HL-60/S4 treated with phorbol 12-myristate 13-acetate at 8.2 ng/mL for 4 days and 3 days (cell line): ENCODE results near the gene CACNA1I.

Source experiments
- in situ Hi-C: fragments of 300-500 bp; cut with MboI; formaldehyde crosslinking; loops from 2 replicates; pipeline ENCODE4 v1.15.0; 2022; ENCODE audit warnings: low sequenced_read_pairs

CACNA1I gene

DNA sequence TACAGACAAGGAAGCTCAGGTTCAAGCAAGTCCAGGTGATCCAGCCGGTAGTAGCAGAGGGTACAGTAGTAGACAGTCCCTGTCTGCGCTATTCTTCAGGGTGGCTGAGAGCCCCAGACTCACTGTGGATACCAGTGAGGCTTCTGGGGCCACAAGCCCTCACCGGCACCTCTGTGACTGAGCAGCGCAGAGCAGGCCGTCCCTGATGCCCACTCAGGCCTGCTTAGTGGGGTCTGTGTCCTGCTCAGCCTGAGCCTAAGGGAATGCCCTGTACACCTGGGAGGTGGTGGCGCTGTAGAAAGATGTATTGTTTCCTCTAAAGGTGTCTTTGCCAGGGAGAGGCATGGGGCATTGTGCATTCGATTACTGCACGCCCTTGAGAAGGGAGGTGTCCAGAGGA lies 143.8 kb downstream of the CACNA1I start:
- in situ Hi-C loops, result no loop called here

DNA sequence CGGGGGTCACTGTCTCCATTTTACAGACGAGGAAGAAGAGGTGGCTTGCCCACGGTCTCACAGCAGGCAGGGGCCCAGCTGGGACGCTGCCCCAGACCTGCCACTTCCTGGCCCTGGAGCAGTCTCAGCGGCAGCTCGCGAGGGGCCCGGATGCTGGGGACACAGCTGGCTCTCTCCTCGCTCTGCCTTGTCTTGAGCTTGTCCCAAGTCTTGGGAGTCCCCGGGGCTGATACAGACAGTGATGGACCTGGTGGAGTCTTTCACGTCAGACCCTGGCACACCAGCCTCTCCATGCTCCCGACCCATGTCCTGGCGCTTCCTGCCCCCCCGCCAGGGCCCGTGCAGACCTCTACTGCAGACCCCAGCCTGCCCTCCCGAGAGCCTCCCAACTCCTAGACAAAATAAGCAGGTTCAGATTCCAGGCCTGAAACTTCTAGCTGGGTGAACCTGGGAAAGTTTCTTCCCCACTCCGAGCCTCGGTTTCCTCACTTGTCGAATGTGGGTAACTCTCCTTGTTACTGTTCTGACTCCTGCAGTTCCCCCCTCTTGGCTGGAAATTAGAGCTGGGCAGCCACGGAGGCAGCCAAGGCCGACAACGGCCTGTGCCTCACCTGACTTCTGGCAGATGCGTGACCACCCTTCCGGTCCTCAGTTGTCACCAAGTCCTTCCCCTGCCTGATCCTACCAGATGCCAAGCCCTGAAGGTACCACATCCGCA lies 145.4 kb downstream of the CACNA1I start:
- in situ Hi-C loops, result no loop called here

DNA sequence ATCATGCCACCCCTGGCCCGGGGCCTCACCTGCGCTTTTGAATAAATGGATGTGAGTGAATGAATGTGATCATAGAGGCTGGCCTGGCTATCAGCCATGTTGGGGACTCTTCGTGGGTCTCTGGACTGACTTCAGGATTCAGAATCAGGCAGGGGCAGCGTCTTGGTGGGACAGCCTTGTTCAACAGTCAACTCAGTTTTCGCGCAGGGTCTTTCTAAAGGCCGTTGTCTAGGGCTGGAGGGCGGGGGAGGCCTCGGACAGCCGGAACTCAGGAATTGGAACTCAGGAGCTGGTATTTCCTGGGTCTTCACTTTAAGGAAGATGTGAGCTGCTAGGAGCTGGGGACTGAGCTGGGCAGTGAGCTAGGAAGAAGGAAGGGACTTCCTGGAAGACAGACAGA lies 146.0 kb downstream of the CACNA1I start:
- in situ Hi-C loops, result no loop called here

GRCh38 chr22:39717099-39717498 lies 146.5 kb downstream of the CACNA1I start:
- in situ Hi-C loops, result no loop called here

DNA sequence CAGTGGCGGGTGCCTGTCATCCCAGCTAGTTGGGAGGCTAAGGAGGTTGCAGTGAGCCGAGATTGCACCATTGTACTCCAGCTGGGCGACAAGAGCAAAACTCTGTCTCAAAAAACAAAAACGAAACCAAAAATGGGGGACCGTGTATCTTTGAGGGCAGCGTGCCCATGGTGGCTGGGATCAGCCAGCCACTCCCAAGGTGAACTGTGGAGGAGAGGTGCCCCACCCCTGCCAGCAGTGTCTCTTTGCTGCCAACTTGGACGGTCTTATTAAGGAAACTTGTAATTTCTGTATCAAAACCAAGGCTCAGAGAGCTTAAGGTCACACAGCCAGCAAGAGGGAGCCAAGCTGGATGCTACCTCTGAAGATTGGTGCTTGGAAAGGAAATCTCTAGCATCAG lies 147.7 kb downstream of the CACNA1I start:
- in situ Hi-C loops, result no loop called here

GRCh38 chr22:39718921-39719475 lies 148.4 kb downstream of the CACNA1I start:
- in situ Hi-C loops, result no loop called here

DNA sequence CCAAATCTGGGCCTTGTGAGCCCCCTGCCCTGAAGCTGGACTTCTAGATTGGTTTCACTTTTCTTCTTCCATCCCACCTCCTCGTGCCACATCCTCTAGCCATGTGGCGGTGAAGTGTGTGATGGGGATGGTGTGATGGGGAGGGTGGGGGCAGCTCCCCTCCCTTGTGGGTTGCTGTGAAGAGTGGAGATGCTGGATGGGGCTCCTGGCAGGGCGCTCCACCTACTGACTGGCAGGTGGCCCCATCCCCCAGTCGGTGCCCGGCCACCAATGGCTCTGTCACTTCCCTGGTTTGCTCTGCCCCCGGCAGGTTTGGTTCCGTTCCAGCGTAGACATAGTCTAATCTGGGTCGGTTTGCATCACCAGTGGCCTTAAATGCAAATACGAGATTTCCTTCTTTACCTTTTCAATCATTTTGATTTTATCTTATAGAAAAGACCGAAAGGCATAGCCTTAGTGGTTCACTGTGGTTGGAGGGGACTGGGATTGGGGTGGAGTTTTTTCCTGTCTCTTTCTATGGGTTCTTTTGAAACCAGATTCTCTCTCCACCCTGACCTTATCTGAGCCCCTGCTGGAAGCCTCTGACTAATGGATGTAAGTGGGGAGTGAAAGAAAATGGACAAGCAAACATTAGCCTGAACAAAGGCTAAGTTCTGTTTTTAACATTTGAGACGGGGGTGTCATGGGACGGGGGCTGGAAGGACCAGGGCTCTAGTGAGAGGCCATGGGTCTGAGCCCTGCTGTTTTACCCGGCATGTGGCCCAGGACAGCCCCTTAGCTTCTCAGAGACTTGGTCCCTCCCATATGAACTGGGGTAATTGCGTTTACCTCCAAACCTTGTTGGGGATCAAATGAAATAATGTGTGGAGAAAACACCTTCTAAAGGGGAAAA lies 149.3 kb downstream of the CACNA1I start:
- in situ Hi-C loops, result no loop called here

DNA sequence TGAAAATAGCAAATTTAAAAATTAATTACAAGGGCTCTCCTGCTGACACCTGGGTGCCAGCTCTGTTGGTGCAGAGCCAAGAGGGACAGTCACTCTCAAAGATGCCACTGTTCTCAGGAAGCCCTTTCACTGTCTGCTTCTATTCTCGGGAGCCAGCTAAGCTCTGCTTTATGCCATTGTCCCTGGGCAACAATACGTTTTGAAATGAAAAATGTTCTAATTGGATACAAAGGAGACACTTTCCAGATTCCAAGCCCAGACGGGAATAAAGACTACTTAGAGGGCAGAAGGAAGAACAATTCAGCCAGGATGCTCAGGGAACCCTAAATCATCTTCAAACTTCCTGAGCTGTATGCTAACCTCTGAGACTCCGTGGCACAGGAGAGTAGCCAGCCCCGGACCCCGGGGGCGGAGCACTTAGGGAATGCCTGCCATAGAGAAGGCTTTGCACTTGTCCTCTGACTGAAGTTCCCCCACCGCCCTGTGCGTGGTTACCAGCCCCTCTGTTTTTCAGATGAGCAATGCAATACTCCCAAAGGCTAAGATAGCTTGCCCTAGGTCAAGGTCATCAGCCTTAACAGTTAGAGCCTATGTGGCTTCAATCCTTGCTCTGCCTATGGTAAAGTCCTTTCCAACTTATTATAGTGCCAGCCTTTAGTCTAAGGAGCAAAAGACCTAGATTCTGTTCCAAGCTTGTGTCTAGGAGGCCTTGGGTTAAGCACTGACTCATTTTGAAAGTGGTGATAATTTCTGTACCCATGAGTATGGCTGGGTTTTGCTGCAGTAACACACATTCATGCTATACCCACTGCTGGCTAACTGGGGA lies 150.9 kb downstream of the CACNA1I start:
- in situ Hi-C loops, result no loop called here

- in situ Hi-C loops, result no loop called here
Measured at GRCh38 chr22:39722032-39722325, 151.4 kb downstream of the CACNA1I start.

GRCh38 chr22:39722501-39722900 lies 151.9 kb downstream of the CACNA1I start:
- in situ Hi-C loops, result no loop called here

- in situ Hi-C loops, result no loop called here
Measured at GRCh38 chr22:39723463-39723862, 152.9 kb downstream of the CACNA1I start.

DNA sequence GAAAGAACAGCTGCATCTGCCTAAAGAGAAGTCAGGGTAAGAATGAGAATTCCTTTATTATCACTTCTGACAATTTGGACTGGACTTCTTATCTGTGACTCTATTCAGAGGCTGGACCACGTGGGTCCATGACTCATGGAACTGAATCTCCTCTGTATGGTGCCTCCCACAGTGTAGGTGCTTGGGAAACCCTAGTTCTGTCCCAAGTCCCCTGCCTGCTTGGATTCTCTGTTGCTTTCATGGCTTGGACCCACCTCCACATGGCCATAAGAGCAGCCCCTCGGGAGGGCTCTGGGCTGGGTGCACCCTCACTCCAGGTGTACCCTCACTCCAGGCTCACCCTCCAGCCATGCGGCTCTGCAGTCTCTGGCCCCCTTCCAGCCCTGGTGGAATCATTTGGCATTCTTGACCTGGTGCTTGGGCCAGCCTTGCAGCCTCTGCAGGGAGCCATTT lies 153.4 kb downstream of the CACNA1I start:
- in situ Hi-C loops, result no loop called here

- in situ Hi-C loops, result no loop called here
Measured at GRCh38 chr22:39724390-39724789, 153.8 kb downstream of the CACNA1I start.

- in situ Hi-C loops, result no loop called here
Measured at GRCh38 chr22:39724857-39725256, 154.3 kb downstream of the CACNA1I start.

DNA sequence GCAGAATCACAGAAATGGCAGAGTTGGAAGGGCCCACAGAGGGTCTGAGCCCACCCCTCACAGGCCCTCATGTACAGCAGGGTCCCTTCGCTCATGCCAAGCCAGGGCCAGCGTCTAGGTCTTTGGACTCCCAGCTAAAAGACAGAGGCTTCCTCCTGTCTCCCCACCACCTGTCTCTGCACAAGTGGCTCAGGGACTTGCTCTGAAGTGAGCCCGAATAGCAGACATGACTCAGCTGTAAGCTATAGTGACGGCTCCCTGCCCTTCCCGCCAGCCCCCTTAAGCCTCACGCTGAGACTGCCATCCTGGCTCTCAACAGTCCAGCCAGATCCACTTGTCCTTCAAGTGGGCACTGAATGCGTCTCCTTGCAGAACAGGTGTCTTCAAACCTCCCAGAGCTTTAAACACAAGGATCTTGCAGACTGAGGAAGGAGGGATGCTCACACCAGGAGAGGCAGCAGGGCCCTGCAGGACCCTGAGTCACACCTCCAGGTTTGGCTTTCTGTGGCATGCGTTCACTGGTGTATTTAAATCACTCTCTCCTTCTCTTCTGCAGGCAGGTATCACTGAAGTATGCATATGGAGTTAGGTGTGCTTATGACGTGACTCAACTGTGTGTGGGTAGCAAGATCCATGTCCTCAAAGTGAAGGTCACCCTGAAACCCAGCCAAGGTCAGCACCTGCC lies 154.9 kb downstream of the CACNA1I start:
- in situ Hi-C loops, result no loop called here

DNA sequence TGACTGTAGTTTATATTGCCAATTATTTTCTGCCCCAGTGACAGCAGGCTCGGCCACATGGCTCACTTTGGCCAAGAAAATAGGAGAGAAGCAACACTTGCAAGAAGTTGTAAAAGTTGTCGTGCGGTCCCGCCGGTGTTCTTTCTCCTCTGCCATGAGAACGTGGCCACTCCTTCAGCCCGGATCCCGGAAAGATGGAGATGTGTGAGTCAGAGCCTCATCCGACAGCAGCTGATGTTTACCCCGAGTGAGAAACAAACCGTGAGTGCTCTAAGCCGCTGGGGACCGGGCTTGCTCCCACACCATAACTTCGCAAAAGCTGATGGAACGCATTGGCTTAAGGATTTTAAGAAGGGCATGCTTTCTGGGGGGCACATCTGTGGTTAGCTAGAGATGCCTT lies 157.0 kb downstream of the CACNA1I start:
- in situ Hi-C loops, result no loop called here

DNA sequence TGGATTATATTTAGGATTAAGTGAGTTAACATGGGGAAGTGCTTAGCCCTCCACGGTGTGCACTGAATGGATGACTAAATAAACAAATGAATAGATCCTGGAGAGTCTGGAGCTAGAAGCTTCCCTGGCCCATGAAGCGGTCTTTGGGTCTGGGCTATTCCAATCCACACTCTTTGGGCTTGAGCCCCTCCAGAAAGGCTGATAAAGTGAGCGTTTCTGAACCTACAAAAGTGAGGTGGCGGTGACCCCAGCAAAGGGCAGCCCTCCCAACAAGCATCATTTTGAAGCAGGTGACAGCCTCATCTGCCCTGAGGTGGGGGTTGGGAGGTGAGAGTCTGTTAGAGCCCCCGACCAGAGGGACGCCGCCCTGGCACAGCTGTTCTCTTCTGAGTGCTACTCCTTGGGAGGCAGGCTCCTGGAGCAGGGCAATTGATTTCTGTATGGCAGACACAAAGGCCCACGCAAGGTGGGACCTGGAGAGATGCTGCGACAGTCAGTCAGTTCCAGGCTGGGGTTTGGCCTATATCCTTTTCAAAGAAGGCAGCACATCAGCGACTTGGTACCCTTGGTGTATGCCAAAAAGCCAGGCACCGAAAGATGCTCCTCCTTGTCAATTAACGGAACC lies 157.8 kb downstream of the CACNA1I start:
- in situ Hi-C loops, result no loop called here

- in situ Hi-C loops, result no loop called here
Measured at GRCh38 chr22:39729141-39729934, 158.8 kb downstream of the CACNA1I start.

DNA sequence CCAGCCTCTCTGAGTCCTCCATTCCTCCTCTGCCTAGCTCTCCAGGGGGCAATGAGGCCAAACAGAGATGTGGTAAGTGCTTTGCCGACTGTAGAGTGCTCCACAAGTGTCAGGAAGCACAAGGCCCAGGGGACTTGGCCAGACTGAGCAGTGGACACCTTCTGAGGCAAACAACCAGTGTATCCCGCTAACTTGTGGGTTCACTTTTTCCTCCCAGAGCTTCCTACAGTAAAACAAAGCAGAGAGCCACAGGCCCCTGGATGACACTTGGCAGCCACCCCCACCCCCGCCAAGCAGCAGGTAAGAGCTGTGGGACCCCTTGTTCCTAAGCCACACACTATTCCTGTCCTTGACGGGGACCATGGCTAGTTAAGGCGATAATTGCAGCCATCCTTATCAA lies 160.9 kb downstream of the CACNA1I start:
- in situ Hi-C loops, result no loop called here
